Activated CD4-positive, alpha-beta T cell treated with anti-CD3 and anti-CD28 coated beads, Interleukin-2, amount 50 U/mL, for 16 hours (primary cell): ENCODE measurements around the gene IL11.

ENCODE experiments used
- DNase-seq: peaks from one replicate; pipeline ENCODE4 v3.0.0-alpha.2; 2020

The IL11 gene

DNA sequence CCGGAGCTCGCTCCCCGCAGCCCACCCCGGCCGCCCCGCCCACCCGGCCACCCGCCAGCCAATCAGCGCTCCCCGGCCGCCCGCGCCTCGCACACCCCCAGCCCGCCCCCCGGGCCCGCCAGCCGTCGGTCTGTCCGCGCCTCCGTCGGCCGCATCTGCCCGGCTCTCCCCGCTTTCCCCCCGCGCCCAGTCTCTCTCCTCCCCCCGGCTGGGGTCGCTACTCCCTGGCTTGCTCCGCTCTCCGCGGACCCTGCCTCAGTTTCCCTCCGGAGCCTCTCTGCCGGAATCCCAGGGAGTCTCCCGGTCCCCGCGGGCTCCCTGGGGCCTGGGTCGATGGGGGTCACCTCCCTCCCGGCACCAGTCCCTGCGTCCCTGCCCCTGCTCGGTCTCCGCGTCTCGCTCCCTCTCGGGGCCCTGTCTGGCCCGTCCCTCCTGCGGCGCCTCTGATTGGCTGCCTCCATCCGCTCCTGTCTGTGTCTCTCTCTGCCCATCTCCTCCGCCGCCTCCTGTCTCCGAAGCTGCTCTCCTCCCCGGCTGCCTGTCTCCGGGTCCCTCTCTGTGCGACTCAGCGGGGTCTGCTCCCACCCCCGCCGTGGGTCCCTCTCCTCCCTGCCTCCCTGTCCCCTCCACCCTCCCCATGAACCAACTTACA lies 484 bp downstream of the IL11 start:
- no peak for DNase-seq

DNA sequence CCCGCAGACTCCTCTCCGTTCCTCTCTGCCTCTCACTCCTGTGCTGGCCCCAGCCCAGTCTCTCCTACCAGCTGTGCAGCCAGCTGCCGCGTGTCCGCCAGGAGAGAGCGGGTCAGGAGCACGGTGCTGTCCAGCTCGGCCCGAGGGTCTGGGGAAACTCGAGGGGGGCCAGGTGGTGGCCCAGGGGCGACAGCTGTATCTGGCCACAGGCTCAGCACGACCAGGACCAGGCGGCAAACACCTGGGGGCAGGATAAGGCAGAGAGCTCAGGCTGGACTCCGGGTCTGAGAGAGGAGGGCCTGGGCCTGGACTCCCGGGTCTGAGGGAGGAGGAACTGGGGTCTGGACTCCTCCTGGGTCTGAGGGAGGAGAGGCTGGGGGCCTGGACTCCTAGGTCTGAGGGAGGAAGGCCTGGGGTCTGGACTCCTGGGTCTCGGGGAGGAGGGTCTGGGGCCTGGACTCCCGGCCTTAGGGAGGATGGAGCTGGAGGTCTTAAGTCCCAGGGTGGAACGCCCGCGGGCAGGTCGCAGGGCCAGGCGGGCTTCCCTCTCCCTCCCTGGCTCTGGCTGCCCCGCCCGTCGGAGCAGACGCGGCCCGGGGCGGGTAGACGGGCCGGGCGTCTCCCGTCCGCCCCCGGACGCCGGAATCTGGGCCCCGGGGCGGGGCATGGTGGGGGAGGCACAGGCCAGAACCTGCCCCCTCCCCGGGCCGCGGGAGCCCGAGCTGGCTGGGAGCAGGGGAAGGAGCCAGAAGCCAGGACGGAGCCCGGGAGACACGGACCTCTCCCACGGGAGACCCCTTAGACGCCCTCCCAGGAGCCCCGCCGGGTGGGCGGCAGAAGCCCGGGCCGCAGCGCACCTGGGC lies 1.3 kb downstream of the IL11 start:
- DNase-seq: no peak

DNA sequence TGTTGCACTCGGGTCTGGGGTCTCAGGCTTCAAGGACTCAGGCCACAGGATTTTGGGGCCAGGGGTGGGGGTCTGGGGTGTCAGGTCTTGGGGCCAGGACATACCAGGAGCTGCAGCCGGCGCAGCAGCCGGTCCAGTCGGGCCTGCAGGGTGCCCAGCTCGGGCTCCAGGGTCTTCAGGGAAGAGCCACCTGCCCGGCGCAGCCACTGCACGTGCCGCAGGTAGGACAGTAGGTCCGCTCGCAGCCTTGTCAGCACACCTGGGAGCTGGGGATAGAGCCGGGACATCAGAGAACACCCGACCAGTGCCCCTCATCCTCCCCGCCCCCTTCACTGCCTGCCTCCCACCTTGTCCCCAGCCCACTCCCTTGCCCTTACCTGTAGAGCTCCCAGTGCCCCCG lies 2.2 kb downstream of the IL11 start:
- DNase-seq: no peak

DNA sequence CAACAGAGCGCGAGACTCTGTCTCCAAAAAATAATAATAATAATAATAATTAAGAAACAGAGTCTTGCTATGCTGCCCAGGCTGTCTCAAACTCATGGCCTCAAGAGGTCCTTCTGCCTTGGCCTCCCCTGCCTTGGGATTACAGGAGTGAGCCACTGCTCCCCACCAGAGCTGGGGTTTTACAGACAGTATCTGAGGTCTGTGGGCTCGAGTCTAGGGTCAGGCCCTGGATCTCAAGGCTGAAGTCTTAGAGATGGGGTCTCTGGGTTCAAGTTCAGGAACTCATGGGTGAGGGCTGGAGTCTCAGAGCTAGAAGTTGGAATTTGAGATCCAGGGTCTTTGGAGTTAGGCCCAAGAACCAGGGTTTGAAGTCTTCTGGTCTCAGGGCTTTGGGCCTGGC lies 3.5 kb downstream of the IL11 start:
- DNase-seq: no peak

DNA sequence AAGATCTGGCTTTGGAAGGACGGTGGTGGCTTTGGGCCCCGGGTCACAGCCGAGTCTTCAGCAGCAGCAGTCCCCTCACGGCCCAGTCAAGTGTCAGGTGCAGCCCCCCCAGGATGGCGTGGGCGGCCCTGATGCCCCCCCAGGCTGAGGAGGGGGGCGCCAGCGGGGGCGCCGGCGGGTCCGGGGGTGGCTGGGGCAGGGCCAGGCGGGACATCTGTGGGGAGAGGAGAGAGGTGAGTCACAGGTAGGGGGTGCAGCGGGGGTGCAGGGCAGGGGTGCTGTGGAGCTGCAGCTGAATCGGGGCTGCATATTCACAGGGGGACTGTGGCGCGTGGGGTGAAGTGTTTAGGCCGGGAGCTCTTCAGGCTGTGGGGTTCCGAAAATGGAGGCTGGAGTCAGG lies 4.3 kb downstream of the IL11 start:
- no peak for DNase-seq

DNA sequence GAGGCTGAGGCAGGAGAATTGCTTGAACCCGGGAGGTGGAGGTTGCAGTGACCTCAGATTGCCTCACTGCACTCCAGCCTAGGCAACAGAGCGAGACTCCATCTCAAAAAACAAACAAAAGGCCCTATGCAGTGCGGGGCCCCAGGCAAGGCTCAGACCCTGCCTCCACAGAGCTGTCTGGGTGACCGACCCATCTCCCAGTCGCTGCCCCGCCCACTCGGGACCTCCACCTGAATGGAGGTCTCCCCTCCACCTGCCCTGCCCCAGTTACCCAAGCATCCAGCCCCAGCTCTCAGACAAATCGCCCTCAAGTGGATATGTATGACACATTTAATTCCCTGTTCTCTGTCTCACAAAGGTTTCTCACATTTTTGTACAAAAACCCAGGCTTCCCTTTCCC lies 5.0 kb downstream of the IL11 start:
- no peak for DNase-seq

DNA sequence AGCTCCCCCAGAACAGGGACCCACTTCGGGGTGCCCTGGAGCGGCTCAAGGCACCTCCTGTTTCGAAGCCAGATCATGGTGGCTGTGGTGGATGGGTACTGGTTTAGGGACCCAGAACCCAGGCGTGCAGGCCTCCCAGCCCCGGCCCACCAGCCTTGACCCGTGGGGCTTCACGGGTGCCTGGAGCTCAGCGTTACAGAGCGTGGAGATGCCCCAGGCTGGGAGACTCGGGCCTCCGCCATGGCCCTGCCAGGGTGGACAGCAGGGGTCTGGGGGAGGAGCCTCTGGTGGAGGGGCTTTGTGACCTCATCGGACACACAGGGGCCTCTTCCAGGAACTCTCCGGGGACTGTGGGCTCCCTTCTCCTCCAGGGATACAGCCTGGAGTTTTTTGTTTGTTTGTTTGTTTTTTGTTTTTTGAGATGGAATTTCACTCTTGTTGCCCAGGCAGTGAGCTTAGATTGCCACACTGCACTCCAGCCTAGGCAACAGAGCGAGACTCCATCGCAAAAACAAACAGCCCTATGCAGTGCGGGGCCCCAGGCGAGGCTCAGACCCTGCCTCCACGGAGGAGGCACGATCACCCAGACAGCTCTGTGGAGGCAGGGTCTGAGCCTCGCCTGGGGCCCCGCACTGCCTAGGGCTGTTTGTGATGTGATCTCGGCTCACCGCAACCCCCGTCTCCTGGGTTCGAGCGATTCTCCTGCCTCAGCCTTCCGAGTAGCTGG lies 7.1 kb downstream of the IL11 start, which contains the start of gene GARIN5B:
GARIN5B (minus strand) TSS at position 271 of the 727 bp plus-strand sequence; CDS start at position 77, 194 bp downstream.
- DNase-seq: no peak

DNA sequence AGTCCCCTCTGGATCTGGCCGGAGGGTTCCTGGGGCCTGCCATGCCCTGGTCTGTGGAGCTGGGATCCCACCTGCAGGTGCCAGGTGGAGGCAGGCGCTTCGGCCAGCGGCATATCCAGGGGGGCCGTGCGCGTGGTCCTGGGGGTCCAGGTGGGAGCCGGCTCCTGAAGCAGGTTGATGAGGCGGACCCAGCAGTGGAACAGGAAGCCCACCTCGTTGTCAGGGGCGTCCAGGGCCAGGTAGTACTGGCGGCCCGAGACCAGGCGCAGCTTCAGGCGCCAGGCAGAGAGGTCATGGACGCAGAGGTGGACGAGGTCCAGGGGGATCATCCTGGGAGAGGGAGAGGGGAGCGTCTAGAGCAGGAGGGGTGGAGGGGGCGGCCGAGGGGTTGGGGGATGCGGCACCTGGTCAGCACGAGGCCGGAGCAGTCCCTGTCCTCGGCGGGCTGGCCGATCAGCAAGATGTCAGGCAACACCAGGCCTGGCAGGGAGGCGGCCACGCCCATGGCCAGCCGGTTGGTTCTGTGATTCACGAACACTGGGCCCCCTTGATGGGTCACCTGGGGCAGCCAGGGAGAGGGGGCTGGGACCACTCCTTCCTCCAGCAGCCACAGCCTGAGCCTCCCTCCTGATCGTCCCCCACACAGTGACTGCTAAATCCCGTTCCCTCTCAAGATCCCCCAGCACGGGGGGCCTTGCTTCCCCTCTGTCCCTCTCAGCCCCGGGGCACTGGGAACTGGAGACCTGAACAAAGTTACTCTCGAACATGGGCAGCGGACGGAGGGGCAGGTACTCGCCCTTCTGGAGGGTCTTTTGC lies 7.9 kb downstream of the IL11 start:
- no peak for DNase-seq

DNA sequence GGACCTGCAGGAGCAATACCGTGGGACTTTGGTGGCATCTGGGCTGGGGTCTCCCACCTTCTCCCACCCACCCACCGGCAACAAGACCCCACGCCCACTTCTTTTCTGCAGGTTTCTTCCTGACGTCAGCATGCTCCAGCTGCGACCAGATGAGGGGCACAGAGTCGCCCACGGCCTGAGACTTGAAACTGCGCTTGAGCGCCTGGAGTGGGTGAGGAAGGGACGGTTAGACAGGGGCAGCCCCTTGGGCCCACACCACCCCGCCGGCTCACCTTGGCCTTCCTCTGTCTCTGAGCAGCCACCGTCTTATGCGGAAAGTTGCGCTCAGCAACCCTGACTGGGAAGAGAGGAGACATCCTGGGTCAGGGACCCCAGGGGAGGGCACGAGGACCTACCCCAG lies 9.4 kb downstream of the IL11 start:
- no peak for DNase-seq

DNA sequence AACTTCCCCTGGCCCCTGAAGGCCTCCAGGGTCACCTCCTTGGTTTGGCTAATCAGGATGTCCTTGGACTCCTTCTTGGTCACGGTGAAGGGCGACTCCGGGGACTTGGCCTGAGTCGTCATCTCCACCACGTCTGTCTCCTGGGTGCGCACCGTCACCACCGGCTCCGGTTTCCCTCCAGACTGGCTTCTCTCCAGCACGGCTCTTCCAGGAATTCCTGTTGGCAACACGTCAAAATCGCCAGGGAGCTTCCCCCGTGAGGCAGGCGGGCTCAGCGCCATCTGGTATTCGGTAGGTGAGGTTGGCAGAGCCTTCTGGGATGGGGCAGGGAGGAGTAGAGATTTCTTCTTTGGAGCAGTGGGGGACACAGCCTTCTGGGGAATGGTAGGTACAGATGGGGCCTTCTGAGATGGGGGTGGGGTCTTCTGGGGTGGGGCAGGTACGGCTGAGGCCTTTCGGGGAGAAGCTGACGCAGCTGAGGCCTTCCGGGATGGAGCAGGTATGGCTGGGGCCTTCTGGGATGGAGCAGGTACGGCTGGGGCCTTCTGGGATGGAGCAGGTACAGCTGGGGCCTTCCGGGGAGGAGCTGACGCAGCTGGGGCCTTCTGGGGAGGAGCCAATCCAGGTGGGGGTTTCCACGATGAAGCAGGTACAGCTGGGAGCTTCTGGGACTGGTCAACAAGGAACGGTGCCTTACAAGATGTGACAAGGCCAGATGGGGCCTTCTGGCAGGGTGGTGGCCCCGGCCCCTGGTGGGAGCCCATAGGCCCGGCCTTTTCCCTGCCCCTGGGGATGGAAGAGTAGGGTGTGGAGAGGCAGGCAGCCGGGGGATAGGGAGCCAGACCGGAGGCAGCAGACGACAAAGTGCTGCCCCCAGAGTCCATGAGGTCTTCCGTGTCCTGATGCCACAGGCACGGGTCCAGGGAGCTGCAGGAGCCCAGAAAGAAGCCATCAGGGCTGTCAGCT lies 11.0 kb downstream of the IL11 start:
- DNase-seq: no peak

DNA sequence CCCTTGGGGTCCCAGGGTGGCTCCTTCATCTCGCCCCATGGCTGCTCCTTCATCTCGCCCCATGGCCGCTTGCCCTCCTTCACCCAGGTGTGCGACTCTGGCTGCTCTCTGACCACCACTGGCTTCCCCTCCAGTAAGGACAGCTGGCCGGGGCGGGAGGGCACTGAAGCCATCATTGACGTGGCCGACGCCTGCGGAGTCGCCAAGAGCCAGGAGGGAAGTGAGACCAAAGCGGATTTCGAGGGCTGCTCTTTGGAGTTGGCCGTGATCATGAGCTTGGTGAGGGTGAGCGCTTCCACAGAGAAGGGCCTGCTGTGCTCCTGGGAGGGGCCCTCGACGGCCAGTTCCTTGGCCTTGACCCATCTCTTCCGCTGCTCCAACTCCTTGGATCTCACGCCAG lies 11.8 kb downstream of the IL11 start:
- no peak for DNase-seq

DNA sequence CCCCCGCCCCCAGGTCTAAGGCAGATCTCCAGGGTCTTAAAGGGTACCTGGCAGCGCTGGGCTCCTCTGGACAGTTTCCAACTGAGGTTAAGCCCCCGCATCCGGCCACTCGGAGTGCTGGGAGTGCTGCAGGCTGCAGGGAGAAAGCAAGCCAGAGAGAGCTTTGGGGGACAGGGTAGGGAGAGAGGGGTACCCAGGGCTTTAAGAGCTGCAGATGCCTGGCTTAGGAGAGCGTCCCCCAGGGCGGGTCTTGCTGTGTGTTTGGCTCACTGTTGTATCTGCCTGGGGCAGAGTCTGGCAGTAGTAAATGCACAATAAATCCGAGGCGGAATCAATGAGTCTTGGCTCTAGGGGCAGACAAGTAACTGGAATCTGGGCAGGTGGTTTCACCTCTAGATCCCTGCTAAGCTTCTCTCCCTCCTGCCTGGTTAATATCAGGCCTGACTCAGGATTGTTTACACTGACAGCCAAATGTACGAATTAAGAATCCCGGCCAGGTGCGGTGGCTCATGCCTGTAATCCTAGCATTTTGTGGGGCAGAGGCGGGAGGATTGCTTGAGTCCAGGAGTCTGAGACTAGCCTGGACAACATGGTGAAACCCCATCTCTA lies 14.9 kb downstream of the IL11 start:
- no peak for DNase-seq

DNA sequence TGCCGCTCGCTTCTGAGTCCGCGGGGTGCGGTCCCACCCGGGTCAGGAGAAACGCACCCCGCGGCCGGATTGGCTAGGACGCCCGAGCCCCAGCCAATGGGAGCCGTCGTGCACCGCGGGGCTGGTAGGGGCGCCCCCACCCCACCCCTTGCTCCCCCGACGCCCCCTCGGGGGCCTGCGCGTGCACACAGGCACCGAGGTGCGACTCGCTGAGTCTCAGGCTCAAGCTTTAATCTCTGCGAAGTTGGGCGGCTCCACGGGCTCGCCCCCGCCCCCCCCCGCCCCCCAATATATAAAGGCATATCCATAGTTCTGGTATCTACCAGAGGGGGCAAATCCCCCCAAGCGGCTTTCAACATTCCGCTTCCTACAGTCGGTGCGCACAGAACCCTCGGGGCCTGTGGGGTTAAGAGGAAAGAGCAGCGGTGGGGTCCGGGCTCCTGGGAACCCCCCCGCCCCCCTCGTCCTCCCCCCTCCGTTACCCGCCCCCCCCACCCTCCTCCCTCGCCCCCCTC lies 15.5 kb downstream of the IL11 start, which contains the start of gene COX6B2:
COX6B2 (minus strand) TSS at position 22 of the 515 bp plus-strand sequence. CDS start 198 bp downstream, outside the sequence.
- DNase-seq: no peak

DNA sequence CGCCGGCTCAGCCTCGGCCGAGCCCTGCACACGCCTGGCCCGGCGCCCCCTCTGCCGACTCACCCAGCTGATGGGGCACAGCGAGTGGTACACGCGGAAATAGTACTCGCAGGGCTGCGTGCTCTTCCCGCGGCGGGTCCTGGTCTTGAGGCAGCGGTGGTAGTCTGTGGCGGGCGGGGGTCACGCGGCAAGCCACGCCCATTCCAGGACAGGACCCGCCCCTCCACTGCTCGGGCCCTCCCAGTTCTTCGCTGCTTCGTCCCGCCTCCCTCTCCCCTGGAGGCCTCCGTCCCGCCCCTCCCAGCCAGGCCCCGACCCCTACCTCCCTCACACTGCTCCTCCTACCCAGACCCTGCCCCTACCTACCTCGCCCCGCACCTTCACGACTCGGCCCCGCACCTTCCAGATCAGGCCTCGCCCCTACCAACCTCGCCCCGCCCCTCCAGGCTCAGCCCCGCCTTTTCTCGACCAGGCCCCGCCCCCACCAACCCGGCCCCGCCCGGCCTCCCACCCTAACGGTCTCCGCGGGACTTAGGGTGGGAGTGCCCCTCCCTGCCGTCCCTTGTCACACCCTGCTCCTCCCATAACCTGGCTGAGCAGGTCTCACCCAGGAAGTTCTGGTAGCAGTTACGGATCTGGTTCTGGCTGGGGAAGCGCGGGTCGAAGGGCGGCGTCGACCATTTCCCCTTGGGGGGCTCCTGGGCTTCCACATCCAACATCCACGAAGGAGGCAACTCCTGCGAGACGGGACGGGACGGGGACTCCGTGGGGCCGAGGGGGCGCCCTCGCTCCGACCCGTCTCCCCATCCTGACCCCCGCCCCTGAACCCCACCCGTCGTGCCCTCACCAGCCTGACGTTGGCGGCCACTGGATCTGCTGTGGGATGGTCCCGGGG lies 16.2 kb downstream of the IL11 start:
- DNase-seq: no peak

DNA sequence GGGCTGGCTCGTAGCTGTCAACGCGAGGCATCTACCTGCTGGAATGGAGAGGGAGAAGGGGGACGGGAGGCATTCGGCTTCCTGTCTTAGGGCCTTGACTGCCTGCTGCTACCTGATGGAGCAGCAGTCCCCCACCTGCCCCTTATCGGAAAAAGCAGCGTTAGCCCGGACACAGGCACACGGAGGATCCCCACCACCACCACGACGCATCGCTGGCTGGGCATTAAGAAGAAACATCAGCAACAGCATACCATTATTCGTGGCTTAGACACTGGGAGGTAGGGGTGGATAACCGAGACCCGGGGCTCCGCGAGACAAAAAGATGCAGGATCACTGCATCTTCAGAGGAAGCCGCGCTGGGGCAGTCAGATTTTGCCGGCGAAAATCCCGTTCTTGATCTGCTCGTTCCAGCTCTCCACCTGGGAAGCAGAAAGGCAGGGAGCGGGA lies 16.9 kb downstream of the IL11 start:
- DNase-seq: no peak

DNA sequence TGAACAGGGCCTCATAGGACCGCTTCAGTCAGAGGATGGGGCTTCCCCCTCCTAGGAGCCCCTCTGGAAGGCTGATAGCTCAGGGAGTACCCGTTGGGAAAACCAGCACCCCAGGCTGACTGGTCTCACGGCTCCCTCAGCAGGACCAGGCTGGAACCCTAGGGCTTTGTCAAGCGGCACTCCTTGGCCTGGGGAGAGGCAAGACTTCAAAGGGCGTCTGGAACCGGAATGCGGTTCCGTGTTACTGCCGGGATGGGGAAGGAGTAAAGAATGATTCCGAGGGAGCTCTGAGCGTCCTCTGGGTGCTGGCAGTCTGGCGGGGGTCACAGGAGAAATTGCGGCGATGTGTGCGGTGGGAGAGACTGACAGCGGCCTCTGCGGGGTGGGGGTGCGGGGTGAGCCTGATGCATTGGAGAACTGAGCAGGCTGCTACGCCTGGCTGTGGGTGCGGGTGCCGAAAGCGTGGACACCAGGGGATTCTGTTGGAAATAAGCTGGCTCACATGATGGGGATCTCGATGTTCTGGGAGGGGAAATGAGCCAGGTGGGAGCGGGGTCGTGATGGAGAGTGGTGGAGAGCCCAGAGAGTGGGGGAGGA lies 17.6 kb downstream of the IL11 start:
- no peak for DNase-seq

DNA sequence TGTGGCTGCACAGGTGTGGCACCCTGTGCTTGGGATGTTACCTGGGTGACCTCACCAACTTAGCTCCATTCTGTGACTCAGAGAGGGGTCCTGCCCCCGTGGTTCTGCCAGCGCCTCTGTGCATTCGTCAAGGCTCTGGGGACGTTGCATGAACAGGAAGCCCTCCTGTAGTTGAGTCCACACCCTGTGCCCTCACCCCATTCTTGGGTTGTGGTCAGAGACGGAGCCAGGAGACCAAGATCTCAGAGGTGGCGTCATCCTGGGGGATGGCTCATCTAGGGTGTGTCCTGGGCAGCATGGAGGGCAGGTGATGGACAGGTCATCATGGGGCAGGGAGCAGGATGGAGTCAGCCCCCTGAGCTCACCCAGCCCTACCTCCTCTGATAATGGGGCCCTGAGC lies 18.2 kb downstream of the IL11 start:
- no peak for DNase-seq

DNA sequence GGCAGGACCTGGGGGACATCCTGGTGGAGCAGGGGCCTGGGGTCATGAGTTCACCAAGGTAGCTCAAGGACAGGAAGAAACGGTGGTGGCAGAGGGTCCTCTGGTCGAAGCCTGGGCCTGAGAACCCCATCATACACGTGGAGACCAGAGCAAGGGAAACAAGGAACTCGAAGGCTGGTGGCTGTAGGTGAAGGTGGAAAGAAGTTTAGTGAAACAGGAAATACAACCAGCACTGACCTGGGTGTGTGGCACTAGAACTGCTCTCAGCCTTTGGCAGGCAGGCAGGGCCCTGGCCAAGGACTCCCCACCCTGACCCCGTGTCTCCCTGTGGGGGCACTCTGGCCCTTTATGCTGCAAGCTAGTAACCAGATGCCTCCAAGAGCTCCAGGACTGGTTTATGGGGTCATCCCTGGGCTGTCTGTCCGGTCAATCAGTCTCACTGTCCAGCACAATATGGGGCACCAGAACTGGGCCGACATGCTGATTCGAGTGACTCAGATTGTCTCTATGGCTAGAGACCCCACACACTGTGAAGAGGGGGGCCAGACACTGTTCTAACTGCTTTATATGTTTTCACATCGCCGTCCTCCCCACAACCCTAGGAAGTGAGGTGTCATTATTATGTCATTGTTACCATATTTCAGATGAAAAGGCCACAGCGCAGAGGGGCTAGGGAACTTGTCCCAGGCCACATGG lies 19.5 kb downstream of the IL11 start:
- no peak for DNase-seq
